Measurements from ENCODE around the gene OOSP4B. TPM values are rescaled to one million over a fixed set of nuclear protein-coding genes. Genes with fewer than 3 reads are reported as not detected.

The OOSP4B gene
- total RNA-seq, 2 donors from 2014 or later = not detected

DNA sequence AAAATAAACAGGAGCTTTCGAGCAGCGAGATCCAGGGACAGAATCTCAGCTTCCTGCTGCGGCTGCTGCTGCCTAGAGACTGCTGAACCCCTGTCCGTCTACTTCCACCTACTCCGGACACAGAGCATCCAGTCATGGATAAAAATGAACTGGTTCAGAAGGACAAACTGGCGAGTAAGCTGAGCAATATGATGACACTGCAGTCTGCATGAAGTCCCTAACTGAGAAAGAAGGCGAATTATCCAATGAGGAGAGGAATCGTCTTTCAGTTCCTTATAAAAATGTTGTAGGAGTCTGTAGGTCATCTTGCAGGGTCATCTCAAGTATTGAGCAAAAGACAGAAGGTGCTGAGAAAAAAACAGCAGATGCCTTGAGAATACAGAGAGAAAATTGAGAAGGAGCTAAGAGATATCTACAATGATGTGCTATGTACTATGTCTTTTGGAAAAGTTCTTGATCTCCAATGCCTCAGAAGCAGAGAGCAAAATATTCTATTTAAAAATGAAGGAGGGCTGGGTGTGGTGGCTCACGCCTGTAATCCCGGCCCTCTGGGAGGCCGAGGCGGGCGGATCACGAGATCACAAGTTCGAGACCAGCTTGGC, 60.3 kb downstream of the OOSP4B start:
- ATAC-seq (replicated peaks in 1 of 2) (no peak), DNase-seq (no peak)
- Mint-ChIP-seq H3K27me3 (ENCODE audit: low read depth) (peaks cover 11% of the 10 kb centered on the region), H3K36me3 (ENCODE audit: insufficient read depth in 2 of 2) (no peaks in the 10 kb centered on the region), H3K9me3 (peaks cover 1 to 3% of the 10 kb centered on the region in 2 donors), H3K27ac (no peak overlapping the region), H3K4me3 (no peak overlapping the region), H3K4me1 (ENCODE audit: low read depth) (no peaks in the 10 kb centered on the region)

DNA sequence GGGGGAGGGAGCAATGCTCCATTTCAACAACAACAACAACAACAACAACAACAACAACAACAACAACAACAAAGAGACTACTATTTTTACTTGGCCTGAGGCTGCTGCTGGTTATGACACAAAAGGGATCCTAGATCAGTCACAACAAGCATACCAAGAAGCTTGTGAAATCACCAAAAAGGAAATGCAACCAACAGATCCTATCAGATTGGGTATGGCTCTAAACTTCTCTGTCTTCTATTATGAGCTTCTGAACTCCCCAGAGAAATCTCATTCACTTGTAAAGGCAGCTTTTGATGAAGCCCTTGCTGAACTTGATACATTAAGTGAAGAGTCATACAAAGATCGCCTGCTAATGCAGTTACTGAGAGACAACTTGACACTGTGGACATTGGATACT, 61.0 kb downstream of the OOSP4B start:
- DNase-seq = no peak
- no peaks in the 10 kb centered on the region for H3K36me3 Mint-ChIP-seq (ENCODE audit: insufficient read depth in 2 of 2)
- no peak overlapping the region for H3K4me3 Mint-ChIP-seq
- H3K27me3 Mint-ChIP-seq (ENCODE audit: low read depth) = peaks cover 11% of the 10 kb centered on the region
- ATAC-seq (replicated peaks in 1 of 2) = no peak
- H3K4me1 Mint-ChIP-seq (ENCODE audit: low read depth) = no peaks in the 10 kb centered on the region
- H3K9me3 Mint-ChIP-seq = peaks cover 2 to 3% of the 10 kb centered on the region in 2 donors
- H3K27ac Mint-ChIP-seq = no peak overlapping the region

DNA sequence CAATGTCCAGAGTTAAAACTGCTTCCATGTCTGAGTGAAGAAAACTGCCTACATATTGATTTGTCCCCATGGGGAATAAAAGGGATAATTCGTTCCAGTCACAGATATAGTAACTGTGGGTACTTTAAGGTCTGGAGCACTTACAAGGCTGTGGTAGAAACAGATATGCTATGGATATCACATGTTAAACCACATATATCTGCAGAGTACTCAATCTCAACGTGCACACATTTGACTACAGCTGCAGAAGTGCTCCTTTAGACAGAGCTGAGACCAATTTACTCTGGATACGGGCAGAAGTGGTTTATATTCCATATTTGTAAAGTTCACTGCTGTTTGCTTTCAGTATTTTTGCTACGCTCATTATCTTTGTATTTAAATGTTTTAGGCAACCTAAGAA, 61.8 kb downstream of the OOSP4B start:
- ATAC-seq (replicated peaks in 1 of 2) = no peak
- H3K27me3 Mint-ChIP-seq (ENCODE audit: low read depth) = peaks cover 11% of the 10 kb centered on the region

DNA sequence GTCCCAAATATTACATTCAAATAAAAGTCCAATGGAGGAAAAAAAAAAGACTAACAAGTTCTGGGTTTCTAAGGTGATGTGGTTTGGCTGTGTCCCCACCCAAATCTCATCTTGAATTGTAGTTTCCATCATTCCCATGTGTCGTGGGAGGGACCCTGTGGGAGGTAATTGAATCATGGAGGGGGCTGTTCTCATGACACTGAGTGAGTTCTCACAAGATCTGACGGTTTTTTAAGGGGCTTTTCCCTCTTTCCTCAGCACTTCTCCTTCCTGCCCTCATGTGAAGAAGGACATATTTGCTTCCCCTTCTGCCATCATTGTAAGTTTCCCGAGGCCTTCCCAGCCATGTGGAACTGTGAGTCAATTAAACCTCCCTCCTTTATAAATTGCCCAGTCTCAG, 63.6 kb downstream of the OOSP4B start:
- no peak overlapping the region for H3K27ac Mint-ChIP-seq
- no peaks in the 10 kb centered on the region for H3K4me1 Mint-ChIP-seq (ENCODE audit: low read depth)
- no peak overlapping the region for H3K4me3 Mint-ChIP-seq
- DNase-seq (no peak), ATAC-seq (replicated peaks in 1 of 2) (no peak)
- H3K27me3 Mint-ChIP-seq (ENCODE audit: low read depth) = peaks cover 28% of the 10 kb centered on the region
- H3K36me3 Mint-ChIP-seq (ENCODE audit: insufficient read depth in 2 of 2) = no peaks in the 10 kb centered on the region
- H3K9me3 Mint-ChIP-seq = peaks cover 2 to 3% of the 10 kb centered on the region in 2 donors

More for the DNA sequence above, 61.8 kb downstream of the OOSP4B start:
- DNase-seq = no peak
- H3K4me3 Mint-ChIP-seq = no peak overlapping the region
- no peaks in the 10 kb centered on the region for H3K36me3 Mint-ChIP-seq (ENCODE audit: insufficient read depth in 2 of 2)
- no peak overlapping the region for H3K27ac Mint-ChIP-seq
- peaks cover 2 to 3% of the 10 kb centered on the region in 2 donors for H3K9me3 Mint-ChIP-seq
- no peaks in the 10 kb centered on the region for H3K4me1 Mint-ChIP-seq (ENCODE audit: low read depth)

Other genes starting within 250 kb of the OOSP4B start
- 10 to 100 TPM; 53.8 to 58.0 TPM for gene MRPL16, start 206.4 kb upstream of the OOSP4B start, total RNA-seq
- not detected for gene CBLIF, start 171.7 kb upstream of the OOSP4B start, total RNA-seq
- not detected for gene TCN1, start 150.7 kb upstream of the OOSP4B start, total RNA-seq
- gene OOSP3, start 138.4 kb upstream of the OOSP4B start, total RNA-seq = not detected
- not detected for gene OOSP1, start 78.7 kb upstream of the OOSP4B start, total RNA-seq
- gene OOSP4A, start 53.1 kb upstream of the OOSP4B start, total RNA-seq = not detected
- not detected for gene OOSP2, start 23.2 kb downstream of the OOSP4B start, total RNA-seq
- not detected for gene MS4A3, start 39.5 kb downstream of the OOSP4B start, total RNA-seq
- not detected for gene MS4A2, start 71.5 kb downstream of the OOSP4B start, total RNA-seq
- not detected for gene MS4A6A, start 165.9 kb downstream of the OOSP4B start, total RNA-seq
- gene MS4A4E, start 226.0 kb downstream of the OOSP4B start, total RNA-seq = not detected